Stimulated activated memory B cell treated with anti-CD40 and anti-IgM and Interleukin-4, amounts not matched to agents 10 μg/mL and 1 μg/mL and 100 μg/mL, for 72 hours (primary cell): ENCODE measurements around the gene ZNF705A.
"Not testable (repeated sequence)": the region's sequence is repeated elsewhere in the genome, so short reads cannot be mapped to it uniquely, and the experiment has no call there.

Experiments used
- ATAC-seq: fragments of 150-1000 bp; cut with Tn5 transposase; 2 replicates; pipeline ENCODE4 v1.10.0; 2021
- H3K27ac Mint-ChIP-seq: one replicate; pipeline ENCODE4 v1.8.0; 2022; ENCODE audit warnings: mild to moderate bottlenecking, mixed read lengths
- H3K27me3 Mint-ChIP-seq: one replicate; pipeline ENCODE4 v1.8.0; 2022; ENCODE audit warnings: mixed read lengths
- H3K36me3 Mint-ChIP-seq: one replicate; pipeline ENCODE4 v1.8.0; 2022; ENCODE audit warnings: mixed read lengths
- H3K4me1 Mint-ChIP-seq: one replicate; pipeline ENCODE4 v1.8.0; 2022; ENCODE audit warnings: mixed read lengths
- H3K4me3 Mint-ChIP-seq: one replicate; pipeline ENCODE4 v1.8.0; 2022; ENCODE audit warnings: mild to moderate bottlenecking, moderate library complexity, mixed read lengths
- H3K9me3 Mint-ChIP-seq: one replicate; pipeline ENCODE4 v1.8.0; 2022; ENCODE audit warnings: mixed read lengths

Gene ZNF705A

DNA sequence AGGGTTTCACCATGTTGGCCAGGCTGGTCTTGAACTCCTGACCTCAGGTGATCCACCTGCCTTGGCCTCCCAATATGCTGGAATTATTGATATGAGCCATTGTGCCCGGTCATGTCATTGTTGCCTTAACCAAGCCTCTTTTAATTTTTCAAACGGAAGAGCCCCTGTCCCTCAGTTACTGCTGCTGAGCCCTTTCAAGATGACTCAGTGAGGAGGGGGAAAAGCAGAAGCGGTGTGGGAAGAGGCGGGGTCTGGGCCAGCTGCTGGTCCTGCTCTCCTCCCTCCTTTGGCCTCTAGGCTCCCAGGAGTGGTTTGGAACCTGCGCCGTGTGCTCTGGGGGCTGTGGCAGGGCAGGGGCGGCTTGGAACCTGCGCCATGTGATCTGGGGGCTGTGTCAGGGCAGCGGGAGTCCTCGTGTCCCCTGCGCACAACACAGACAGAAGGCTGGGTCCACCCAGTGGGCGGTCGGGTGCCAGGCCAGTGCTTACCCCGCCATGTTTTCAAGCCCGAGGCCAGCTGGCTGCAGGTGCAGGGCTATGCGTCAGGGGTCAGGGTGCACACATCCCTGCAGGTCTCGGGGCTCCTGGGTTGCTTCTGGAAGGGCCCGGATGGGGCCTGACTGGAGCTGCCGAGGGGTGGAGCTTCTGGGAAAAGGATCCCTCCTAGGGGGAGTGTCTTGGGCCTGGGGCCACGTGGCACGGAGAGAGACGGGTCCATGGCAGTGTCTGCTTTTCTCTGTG is 70.3 kb downstream of the ZNF705A start, which contains the start of gene FAM90A1:
TSS of gene FAM90A1 (minus strand) at position 627 of the 740 bp plus-strand sequence. CDS start 2,786 bp downstream, outside the sequence.
- peaks cover 20% of the 10 kb centered on the region for H3K4me1 Mint-ChIP-seq
- peak within 1 kb of the TSS; percentile 81 for H3K27ac Mint-ChIP-seq

DNA sequence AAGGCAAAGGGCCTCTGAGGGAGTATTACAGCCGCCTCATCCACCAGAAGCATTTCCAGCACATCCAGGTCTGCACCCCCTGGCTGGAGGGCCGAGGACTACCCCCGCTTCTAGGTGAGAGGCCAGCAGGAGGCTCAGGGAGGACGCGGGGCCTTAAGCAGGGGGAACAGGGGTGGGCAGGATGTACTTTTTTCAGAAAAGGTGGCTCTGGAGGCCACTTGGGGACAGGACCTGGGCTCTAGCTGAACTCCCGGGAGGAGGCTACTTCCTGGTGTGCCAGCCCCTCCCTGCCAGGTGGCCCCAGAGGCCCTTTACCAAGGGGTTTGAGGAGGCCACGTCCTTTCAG is 70.9 kb downstream of the ZNF705A start:
- not testable (repeated sequence) for ATAC-seq, H3K27me3 Mint-ChIP-seq, H3K36me3 Mint-ChIP-seq, H3K9me3 Mint-ChIP-seq
- Mint-ChIP-seq H3K4me3 (peak overlapping the region; percentile 86), H3K4me1 (peaks cover 21% of the 10 kb centered on the region), H3K27ac (peak overlapping the region; percentile 81)

More for the DNA sequence above, 70.3 kb downstream of the ZNF705A start, which contains the start of gene FAM90A1:
- H3K36me3 Mint-ChIP-seq, ATAC-seq, H3K27me3 Mint-ChIP-seq, H3K9me3 Mint-ChIP-seq: not testable (repeated sequence)
- peak within 1 kb of the TSS; percentile 86 for H3K4me3 Mint-ChIP-seq

GRCh38 chr12:8228607-8229006 is 71.8 kb downstream of the ZNF705A start:
- H3K27ac Mint-ChIP-seq, H3K4me3 Mint-ChIP-seq, H3K27me3 Mint-ChIP-seq, H3K36me3 Mint-ChIP-seq, ATAC-seq, H3K9me3 Mint-ChIP-seq: not testable (repeated sequence)
- peaks cover 21% of the 10 kb centered on the region for H3K4me1 Mint-ChIP-seq

GRCh38 chr12:8229486-8229885 is 72.7 kb downstream of the ZNF705A start:
- H3K27ac Mint-ChIP-seq, H3K9me3 Mint-ChIP-seq, H3K36me3 Mint-ChIP-seq, ATAC-seq, H3K27me3 Mint-ChIP-seq, H3K4me3 Mint-ChIP-seq: not testable (repeated sequence)
- H3K4me1 Mint-ChIP-seq = peaks cover 21% of the 10 kb centered on the region
